DOHH2 (cell line): ENCODE results near the gene IL12RB2.

Source experiments
- H3F3A ChIP-seq: fragments of 200-600 bp; sonication (generic), shearing (Covaris generic); 2 replicates; pipeline ENCODE4 v1.6.0; 2016; ENCODE audit warnings: antibody characterized with exemption, mild to moderate bottlenecking; ENCODE audit not compliant: control insufficient read depth, insufficient read depth
- H3K27ac ChIP-seq: fragments of 200-600 bp; sonication (generic); 2 replicates; pipeline ENCODE4 v1.5.1; 2014; ENCODE audit warnings: low read depth, mild to moderate bottlenecking, low read length, moderate library complexity
- H3K27me3 ChIP-seq: fragments of 200-600 bp; sonication (generic); 2 replicates; pipeline ENCODE4 v1.6.1; 2014; ENCODE audit warnings: mild to moderate bottlenecking, low read length, mixed read lengths; ENCODE audit not compliant: control insufficient read depth
- H3K36me3 ChIP-seq: fragments of 200-600 bp; sonication (generic); 2 replicates; pipeline ENCODE4 v1.6.1; 2014; ENCODE audit warnings: mild to moderate bottlenecking, low read length, moderate library complexity, mixed read lengths; ENCODE audit not compliant: control insufficient read depth
- H3K4me1 ChIP-seq: fragments of 200-600 bp; sonication (generic); 2 replicates; pipeline ENCODE4 v1.6.1; 2014; ENCODE audit warnings: mild to moderate bottlenecking, low read length, mixed read lengths; ENCODE audit not compliant: control insufficient read depth
- H3K4me2 ChIP-seq: fragments of 200-600 bp; sonication (generic); 2 replicates; pipeline ENCODE4 v1.6.0; 2014; ENCODE audit warnings: mild to moderate bottlenecking, low read length, moderate library complexity
- H3K4me3 ChIP-seq: fragments of 200-600 bp; sonication (generic); 2 replicates; pipeline ENCODE4 v1.5.1; 2014; ENCODE audit warnings: mild to moderate bottlenecking, low read length, mixed read lengths
- H3K79me2 ChIP-seq: fragments of 200-600 bp; sonication (generic); 2 replicates; pipeline ENCODE4 v1.6.1; 2014; ENCODE audit warnings: mild to moderate bottlenecking, low read length, mixed read lengths; ENCODE audit not compliant: control insufficient read depth
- H3K9me2 ChIP-seq: fragments of 200-600 bp; sonication (generic); replicated peaks from 2 replicates; pipeline ENCODE4 v1.6.1; 2014; ENCODE audit warnings: mild to moderate bottlenecking, low read length, mixed read lengths; ENCODE audit not compliant: control insufficient read depth
- H3K9me3 ChIP-seq: fragments of 200-600 bp; sonication (generic); 2 replicates; pipeline ENCODE4 v1.6.1; 2014; ENCODE audit warnings: antibody characterized with exemption, low read length, mixed read lengths; ENCODE audit not compliant: control insufficient read depth, insufficient read depth
- H4K20me1 ChIP-seq: fragments of 200-600 bp; sonication (generic); 2 replicates; pipeline ENCODE4 v1.6.0; 2014; ENCODE audit warnings: low read depth, mild to moderate bottlenecking, antibody characterized with exemption, low read length, moderate library complexity; ENCODE audit not compliant: control insufficient read depth, insufficient read depth
- EZH2phosphoT487 ChIP-seq: fragments of 200-600 bp; sonication (generic); IDR thresholded peaks from 2 replicates; pipeline ENCODE4 v1.6.1; 2017; ENCODE audit warnings: borderline replicate concordance, mild to moderate bottlenecking, antibody characterized with exemption, low read length, moderate library complexity, mixed read lengths
- TF ChIP-seq, protein P1 (sequence below): fragments of 200-600 bp; sonication (generic); IDR thresholded peaks from one replicate; pipeline ENCODE4 v1.5.1; 2014; ENCODE audit warnings: antibody characterized with exemption, mild to moderate bottlenecking, low read depth, low read length; ENCODE audit not compliant: poor library complexity, severe bottlenecking

IL12RB2 gene

GRCh38 chr1:67335411-67335810, 27.7 kb downstream of the IL12RB2 start:
- Histone ChIP-seq H3K79me2 (no peaks in the 10 kb centered on the region), H3K4me2 (no peak overlapping the region), H3K27me3 (peaks cover 65% of the 10 kb centered on the region), H4K20me1 (no peaks in the 10 kb centered on the region), H3K9me3 (no peaks in the 10 kb centered on the region), H3K27ac (no peak overlapping the region), H3K4me3 (no peak overlapping the region), H3K36me3 (no peaks in the 10 kb centered on the region), H3K4me1 (peaks cover 14% of the 10 kb centered on the region), H3K9me2 (no peaks in the 10 kb centered on the region), H3F3A (no peaks in the 10 kb centered on the region; the same call in 1 of the 2 replicates)
- TF ChIP-seq EZH2phosphoT487: no peak
- TF ChIP-seq, protein P1, sequence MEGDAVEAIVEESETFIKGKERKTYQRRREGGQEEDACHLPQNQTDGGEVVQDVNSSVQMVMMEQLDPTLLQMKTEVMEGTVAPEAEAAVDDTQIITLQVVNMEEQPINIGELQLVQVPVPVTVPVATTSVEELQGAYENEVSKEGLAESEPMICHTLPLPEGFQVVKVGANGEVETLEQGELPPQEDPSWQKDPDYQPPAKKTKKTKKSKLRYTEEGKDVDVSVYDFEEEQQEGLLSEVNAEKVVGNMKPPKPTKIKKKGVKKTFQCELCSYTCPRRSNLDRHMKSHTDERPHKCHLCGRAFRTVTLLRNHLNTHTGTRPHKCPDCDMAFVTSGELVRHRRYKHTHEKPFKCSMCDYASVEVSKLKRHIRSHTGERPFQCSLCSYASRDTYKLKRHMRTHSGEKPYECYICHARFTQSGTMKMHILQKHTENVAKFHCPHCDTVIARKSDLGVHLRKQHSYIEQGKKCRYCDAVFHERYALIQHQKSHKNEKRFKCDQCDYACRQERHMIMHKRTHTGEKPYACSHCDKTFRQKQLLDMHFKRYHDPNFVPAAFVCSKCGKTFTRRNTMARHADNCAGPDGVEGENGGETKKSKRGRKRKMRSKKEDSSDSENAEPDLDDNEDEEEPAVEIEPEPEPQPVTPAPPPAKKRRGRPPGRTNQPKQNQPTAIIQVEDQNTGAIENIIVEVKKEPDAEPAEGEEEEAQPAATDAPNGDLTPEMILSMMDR: no peak

GRCh38 chr1:67336157-67336556, 28.5 kb downstream of the IL12RB2 start:
- Histone ChIP-seq H3K79me2 (no peaks in the 10 kb centered on the region), H3F3A (no peaks in the 10 kb centered on the region; the same call in 1 of the 2 replicates), H3K9me2 (no peaks in the 10 kb centered on the region), H3K27ac (no peak overlapping the region), H3K4me2 (no peak overlapping the region), H3K4me1 (peaks cover 14% of the 10 kb centered on the region), H3K36me3 (no peaks in the 10 kb centered on the region), H3K4me3 (no peak overlapping the region), H3K9me3 (no peaks in the 10 kb centered on the region), H4K20me1 (no peaks in the 10 kb centered on the region), H3K27me3 (peaks cover 72% of the 10 kb centered on the region)
- no peak for TF ChIP-seq EZH2phosphoT487
- TF ChIP-seq, protein P1: no peak

DNA sequence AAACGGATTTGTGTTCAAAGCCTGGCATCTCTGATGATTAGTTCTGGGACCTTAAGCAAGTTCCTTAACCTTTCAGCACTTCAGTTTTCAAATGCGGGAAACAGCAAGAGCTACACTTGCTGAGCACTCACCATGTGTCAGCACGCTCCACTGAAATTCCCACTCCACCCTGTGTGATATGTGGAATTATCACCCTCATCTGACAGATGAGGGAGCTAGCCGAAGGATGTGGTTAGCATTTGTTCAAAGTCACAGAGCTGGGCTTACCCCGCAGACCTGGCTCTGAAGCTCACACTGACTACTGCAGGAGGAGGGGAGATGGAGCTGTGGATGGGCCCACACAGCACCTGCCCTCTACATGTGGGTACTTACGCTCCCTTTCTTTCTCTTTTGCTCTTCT, 29.1 kb downstream of the IL12RB2 start:
- Histone ChIP-seq H3K36me3 (no peaks in the 10 kb centered on the region), H3K4me1 (peaks cover 14% of the 10 kb centered on the region), H3F3A (no peaks in the 10 kb centered on the region; the same call in 1 of the 2 replicates), H3K4me2 (no peak overlapping the region), H3K27ac (no peak overlapping the region), H4K20me1 (no peaks in the 10 kb centered on the region), H3K9me2 (no peaks in the 10 kb centered on the region), H3K27me3 (peaks cover 77% of the 10 kb centered on the region), H3K79me2 (no peaks in the 10 kb centered on the region), H3K4me3 (no peak overlapping the region), H3K9me3 (no peaks in the 10 kb centered on the region)
- TF ChIP-seq EZH2phosphoT487: no peak
- TF ChIP-seq, protein P1: no peak
